ENCODE data around the gene SSRP1.

Gene SSRP1

GRCh38 chr11:57348052-57348451 lies 12.4 kb upstream of the SSRP1 start:
- Histone ChIP-seq H3K4me2 (ENCODE audit: low read depth, low read length, poor library complexity, severe bottlenecking) (no peak overlapping the region), H3K9ac (ENCODE audit: low read depth, low read length, poor library complexity, severe bottlenecking) (no peak overlapping the region)

GRCh38 chr11:57347336-57347735 lies 11.6 kb upstream of the SSRP1 start:
- Histone ChIP-seq H3K4me3 (ENCODE audit: low read length, poor library complexity, severe bottlenecking) (no peak overlapping the region), H3F3A (ENCODE audit: low read depth) (no peaks in the 10 kb centered on the region), H3K4me2 (ENCODE audit: low read depth, low read length, poor library complexity, severe bottlenecking) (no peak overlapping the region), H3K79me2 (ENCODE audit: insufficient read depth, low read length) (no peaks in the 10 kb centered on the region), H3K27me3 (ENCODE audit: insufficient read depth, low read length, poor library complexity, severe bottlenecking) (no peaks in the 10 kb centered on the region), H3K9ac (ENCODE audit: low read depth, low read length, poor library complexity, severe bottlenecking) (no peak overlapping the region), H2AFZ (ENCODE audit: low read length) (no peak overlapping the region), H3K36me3 (ENCODE audit: insufficient read depth, low read length) (no peaks in the 10 kb centered on the region), H3K4me1 (ENCODE audit: insufficient read depth, low read length, poor library complexity, severe bottlenecking) (peaks cover 7% of the 10 kb centered on the region), H3K9me3 (ENCODE audit: insufficient read depth, low read depth, low read length) (0 out of 2 replicates have a peak, but pooled peaks cover 4% of the 10 kb centered on the region), H3K9me2 (replicated peaks; ENCODE audit: low read depth, low read length) (no peaks in the 10 kb centered on the region), H4K20me1 (ENCODE audit: insufficient read depth, low read length, poor library complexity, severe bottlenecking) (no peaks in the 10 kb centered on the region)
- TF ChIP-seq EZH2phosphoT487 (IDR thresholded peaks at IDR 0.05; ENCODE audit: borderline replicate concordance), result no peak
- TF ChIP-seq, protein P1, sequence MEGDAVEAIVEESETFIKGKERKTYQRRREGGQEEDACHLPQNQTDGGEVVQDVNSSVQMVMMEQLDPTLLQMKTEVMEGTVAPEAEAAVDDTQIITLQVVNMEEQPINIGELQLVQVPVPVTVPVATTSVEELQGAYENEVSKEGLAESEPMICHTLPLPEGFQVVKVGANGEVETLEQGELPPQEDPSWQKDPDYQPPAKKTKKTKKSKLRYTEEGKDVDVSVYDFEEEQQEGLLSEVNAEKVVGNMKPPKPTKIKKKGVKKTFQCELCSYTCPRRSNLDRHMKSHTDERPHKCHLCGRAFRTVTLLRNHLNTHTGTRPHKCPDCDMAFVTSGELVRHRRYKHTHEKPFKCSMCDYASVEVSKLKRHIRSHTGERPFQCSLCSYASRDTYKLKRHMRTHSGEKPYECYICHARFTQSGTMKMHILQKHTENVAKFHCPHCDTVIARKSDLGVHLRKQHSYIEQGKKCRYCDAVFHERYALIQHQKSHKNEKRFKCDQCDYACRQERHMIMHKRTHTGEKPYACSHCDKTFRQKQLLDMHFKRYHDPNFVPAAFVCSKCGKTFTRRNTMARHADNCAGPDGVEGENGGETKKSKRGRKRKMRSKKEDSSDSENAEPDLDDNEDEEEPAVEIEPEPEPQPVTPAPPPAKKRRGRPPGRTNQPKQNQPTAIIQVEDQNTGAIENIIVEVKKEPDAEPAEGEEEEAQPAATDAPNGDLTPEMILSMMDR (conservative IDR thresholded peaks at IDR 0.05; ENCODE audit: low read length), result no peak

More at GRCh38 chr11:57348052-57348451, 12.4 kb upstream of the SSRP1 start:
- no peak for TF ChIP-seq EZH2phosphoT487 (IDR thresholded peaks at IDR 0.05; ENCODE audit: borderline replicate concordance)
- TF ChIP-seq, protein P1 (conservative IDR thresholded peaks at IDR 0.05; ENCODE audit: low read length), result no peak
- Histone ChIP-seq H4K20me1 (ENCODE audit: insufficient read depth, low read length, poor library complexity, severe bottlenecking) (no peaks in the 10 kb centered on the region), H3K9me3 (ENCODE audit: insufficient read depth, low read depth, low read length) (0 out of 2 replicates have a peak, but pooled peaks cover 4% of the 10 kb centered on the region), H3K36me3 (ENCODE audit: insufficient read depth, low read length) (no peaks in the 10 kb centered on the region), H3K4me1 (ENCODE audit: insufficient read depth, low read length, poor library complexity, severe bottlenecking) (peaks cover 15% of the 10 kb centered on the region), H3F3A (ENCODE audit: low read depth) (no peaks in the 10 kb centered on the region), H3K4me3 (ENCODE audit: low read length, poor library complexity, severe bottlenecking) (no peak overlapping the region), H3K9me2 (replicated peaks; ENCODE audit: low read depth, low read length) (no peaks in the 10 kb centered on the region), H3K79me2 (ENCODE audit: insufficient read depth, low read length) (no peaks in the 10 kb centered on the region), H3K27me3 (ENCODE audit: insufficient read depth, low read length, poor library complexity, severe bottlenecking) (no peaks in the 10 kb centered on the region), H2AFZ (ENCODE audit: low read length) (no peak overlapping the region)

DNA sequence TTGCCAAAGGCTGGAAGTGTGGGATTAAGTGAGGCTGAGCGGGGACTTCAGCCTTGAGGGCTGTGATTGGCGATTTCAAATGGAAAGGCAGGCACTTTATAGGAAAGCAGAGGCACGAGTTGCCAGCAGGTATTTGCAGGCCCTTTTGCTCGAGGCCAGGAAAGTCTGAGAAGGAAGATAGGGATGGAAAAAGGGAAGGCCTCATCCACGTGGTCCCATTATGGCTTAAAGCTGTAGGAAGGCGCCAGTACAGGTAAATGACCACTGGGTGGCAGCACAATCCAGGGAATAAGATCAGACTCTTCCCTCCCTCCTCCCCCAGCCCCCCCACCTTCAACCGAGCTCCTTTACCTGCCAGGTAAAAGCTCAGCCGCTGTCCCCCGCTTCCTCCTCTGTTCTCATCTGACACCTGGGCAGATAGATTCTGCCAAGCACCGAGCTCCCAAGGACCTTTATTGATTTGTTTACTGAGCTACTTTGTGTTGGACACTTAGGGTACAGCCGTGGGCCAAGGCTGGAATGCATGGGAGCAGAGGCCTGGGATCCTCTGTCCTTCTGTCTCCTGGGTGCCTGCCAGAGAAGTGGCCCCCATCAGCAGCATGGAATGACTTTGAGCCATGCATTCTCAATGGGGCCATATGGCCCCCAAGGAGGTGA lies 10.0 kb upstream of the SSRP1 start:
- no peak overlapping the region for H3K4me3 ChIP-seq (ENCODE audit: low read length, poor library complexity, severe bottlenecking)
- H3K79me2 ChIP-seq (ENCODE audit: insufficient read depth, low read length), result no peaks in the 10 kb centered on the region
- no peaks in the 10 kb centered on the region for H4K20me1 ChIP-seq (ENCODE audit: insufficient read depth, low read length, poor library complexity, severe bottlenecking)
- H3F3A ChIP-seq (ENCODE audit: low read depth), result no peaks in the 10 kb centered on the region
- peak overlapping the region; percentile 54 for H2AFZ ChIP-seq (ENCODE audit: low read length)
- H3K4me2 ChIP-seq (ENCODE audit: low read depth, low read length, poor library complexity, severe bottlenecking), result no peak overlapping the region
- no peaks in the 10 kb centered on the region for H3K9me2 ChIP-seq (replicated peaks; ENCODE audit: low read depth, low read length)
- H3K9me3 ChIP-seq (ENCODE audit: insufficient read depth, low read depth, low read length), result no peaks in the 10 kb centered on the region
- no peaks in the 10 kb centered on the region for H3K27me3 ChIP-seq (ENCODE audit: insufficient read depth, low read length, poor library complexity, severe bottlenecking)
- peaks cover 7% of the 10 kb centered on the region for H3K4me1 ChIP-seq (ENCODE audit: insufficient read depth, low read length, poor library complexity, severe bottlenecking)
- no peak overlapping the region for H3K9ac ChIP-seq (ENCODE audit: low read depth, low read length, poor library complexity, severe bottlenecking)
- no peaks in the 10 kb centered on the region for H3K36me3 ChIP-seq (ENCODE audit: insufficient read depth, low read length)
- no peak for TF ChIP-seq EZH2phosphoT487 (IDR thresholded peaks at IDR 0.05; ENCODE audit: borderline replicate concordance)
- TF ChIP-seq, protein P1 (conservative IDR thresholded peaks at IDR 0.05; ENCODE audit: low read length), result peak; percentile 74

Data from Loucy (cell line).